ENCODE measurements around the gene ROCK1.

ROCK1 gene

GRCh38 chr18:21101172-21101571 lies 10.4 kb downstream of the ROCK1 start:
- no peak for DNase-seq

- DNase-seq: no peak
Measured at GRCh38 chr18:21100678-21101077, 10.9 kb downstream of the ROCK1 start.

- DNase-seq: no peak
Measured at GRCh38 chr18:21100146-21100545, 11.5 kb downstream of the ROCK1 start.

- DNase-seq: no peak
Measured at GRCh38 chr18:21099442-21099841, 12.2 kb downstream of the ROCK1 start.

GRCh38 chr18:21096760-21097159 lies 14.9 kb downstream of the ROCK1 start:
- no peak for DNase-seq

- no peak for DNase-seq
Measured at GRCh38 chr18:21093133-21093532, 18.5 kb downstream of the ROCK1 start.

- DNase-seq: no peak
Measured at GRCh38 chr18:21090680-21091079, 20.9 kb downstream of the ROCK1 start.

- DNase-seq: no peak
Measured at GRCh38 chr18:21085579-21086166, 25.9 kb downstream of the ROCK1 start.

GRCh38 chr18:21084511-21085078 lies 27.0 kb downstream of the ROCK1 start:
- DNase-seq: no peak

- no peak for DNase-seq
Measured at GRCh38 chr18:21083017-21083416, 28.6 kb downstream of the ROCK1 start.

GRCh38 chr18:21081426-21081825 lies 30.2 kb downstream of the ROCK1 start:
- DNase-seq: no peak

- no peak for DNase-seq
Measured at GRCh38 chr18:21080576-21080975, 31.0 kb downstream of the ROCK1 start.

- no peak for DNase-seq
Measured at GRCh38 chr18:21074336-21075323, 37.0 kb downstream of the ROCK1 start.

- DNase-seq: no peak
Measured at GRCh38 chr18:21073180-21073579, 38.4 kb downstream of the ROCK1 start.

GRCh38 chr18:21071071-21071470 lies 40.5 kb downstream of the ROCK1 start:
- no peak for DNase-seq

GRCh38 chr18:21069468-21069867 lies 42.1 kb downstream of the ROCK1 start:
- DNase-seq: no peak

- DNase-seq: no peak
Measured at GRCh38 chr18:21064347-21064746, 47.3 kb downstream of the ROCK1 start.

GRCh38 chr18:21063011-21063410 lies 48.6 kb downstream of the ROCK1 start:
- no peak for DNase-seq

GRCh38 chr18:21057112-21057511 lies 54.5 kb downstream of the ROCK1 start:
- no peak for DNase-seq

GRCh38 chr18:21056545-21056944 lies 55.1 kb downstream of the ROCK1 start:
- DNase-seq: no peak

- no peak for DNase-seq
Measured at GRCh38 chr18:21054252-21054821, 57.3 kb downstream of the ROCK1 start.

GRCh38 chr18:21053127-21053526 lies 58.5 kb downstream of the ROCK1 start:
- DNase-seq: no peak

- no peak for DNase-seq
Measured at GRCh38 chr18:21052385-21052784, 59.2 kb downstream of the ROCK1 start.

GRCh38 chr18:21051620-21052019 lies 60.0 kb downstream of the ROCK1 start:
- no peak for DNase-seq
